NCI-H128 (cell line): ENCODE measurements around the gene MED25.

ENCODE experiments used
- DNase-seq: peaks from one replicate; lab custom pipeline; 2025; ENCODE audit not compliant: unreplicated experiment; lab: John Stamatoyannopoulos, UW

MED25 gene

GRCh38 chr19:49855676-49856573, 37.8 kb downstream of the MED25 start:
- DNase-seq = no peak

DNA sequence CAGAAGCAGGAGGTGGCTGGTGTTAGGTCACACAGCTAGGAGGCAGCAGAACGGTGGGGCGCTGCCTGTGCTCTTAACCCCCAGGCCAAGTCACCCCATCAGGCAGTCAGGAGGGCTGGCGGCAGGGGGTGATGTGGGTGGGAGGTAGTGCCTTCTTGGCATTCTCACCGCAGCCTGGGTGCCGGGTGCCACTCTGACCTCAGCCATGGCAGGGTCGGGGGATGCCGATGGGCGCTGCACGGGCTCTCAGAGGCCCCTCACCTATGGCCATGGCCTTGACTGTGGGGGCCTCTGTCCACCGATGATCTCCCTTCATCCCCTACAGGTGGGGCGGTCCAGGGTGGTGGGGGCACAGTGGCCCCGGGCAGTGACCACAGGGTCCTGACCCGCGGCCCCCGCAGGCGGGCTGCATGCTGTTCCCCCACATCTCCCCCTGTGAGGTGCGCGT, 38.5 kb downstream of the MED25 start:
- DNase-seq = no peak

- DNase-seq = no peak
These were observed 39.2 kb downstream of the MED25 start for GRCh38 chr19:49857061-49857837.

GRCh38 chr19:49857838-49858087, 39.7 kb downstream of the MED25 start:
- no peak for DNase-seq

- no peak for DNase-seq
These were observed 40.2 kb downstream of the MED25 start for GRCh38 chr19:49858088-49858985.

- no peak for DNase-seq
These were observed 41.7 kb downstream of the MED25 start for GRCh38 chr19:49859682-49860335.

- DNase-seq = no peak
These were observed 42.4 kb downstream of the MED25 start for GRCh38 chr19:49860336-49861102.

DNA sequence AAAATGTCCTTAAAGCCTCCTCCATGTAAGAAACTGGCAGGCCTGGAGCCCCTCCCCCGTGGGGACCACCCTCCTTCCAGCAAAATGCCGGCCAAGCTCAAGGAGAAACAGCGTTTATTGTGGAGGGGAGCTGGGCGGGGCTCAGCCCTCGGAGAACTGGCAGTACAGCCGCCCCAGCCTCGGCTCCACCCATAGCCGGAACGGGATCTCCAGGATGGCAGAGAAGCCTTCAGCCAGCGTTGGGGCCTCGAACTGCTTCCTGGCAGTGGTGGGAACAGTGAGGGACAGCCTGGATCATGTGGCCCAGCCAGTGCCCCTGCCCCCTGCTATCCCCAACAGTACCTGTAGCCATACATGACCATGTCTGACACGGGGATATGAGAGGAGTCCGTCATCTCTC, 43.0 kb downstream of the MED25 start:
- no peak for DNase-seq

DNA sequence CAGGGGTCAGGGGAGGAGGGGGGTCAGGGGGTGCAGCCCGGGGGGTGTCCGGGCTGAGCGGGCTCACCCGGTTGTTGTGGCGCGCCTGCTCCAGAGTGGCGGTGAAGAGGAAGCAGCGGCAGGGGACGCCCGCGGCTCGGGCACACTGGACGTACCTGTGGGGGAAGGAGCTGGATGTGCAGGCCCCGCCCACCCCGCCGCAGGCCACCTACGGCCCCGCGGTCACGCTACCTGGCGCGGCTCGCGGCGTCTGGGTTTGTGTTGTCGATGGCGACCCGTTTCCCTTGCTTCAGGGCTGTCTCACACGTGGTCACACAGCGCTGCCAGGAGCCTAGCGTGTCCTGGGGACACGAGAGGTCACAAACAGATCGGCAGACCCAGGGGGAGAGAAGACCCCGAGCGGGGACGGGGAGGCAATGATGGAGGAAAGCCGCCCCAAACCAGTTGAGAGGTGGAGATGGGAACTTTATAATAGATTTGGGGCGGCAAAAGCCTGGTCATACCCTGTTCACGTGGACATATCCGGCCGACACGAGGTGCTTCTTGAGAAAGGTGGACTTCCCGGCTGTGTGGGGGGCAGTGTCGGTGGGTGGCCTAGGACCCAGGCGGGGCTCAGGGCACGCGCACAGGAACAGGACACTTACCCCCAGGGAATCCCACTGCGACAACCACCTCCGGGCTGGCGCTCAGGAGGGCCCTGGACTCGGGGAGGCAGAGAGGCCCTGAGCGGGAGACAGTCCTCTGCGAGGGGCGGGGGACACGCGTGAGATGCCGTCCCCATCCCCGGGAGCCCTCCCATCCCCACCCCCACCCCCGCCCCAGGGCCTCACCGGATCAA, 43.7 kb downstream of the MED25 start:
- DNase-seq = no peak

GRCh38 chr19:49862391-49863253, 44.5 kb downstream of the MED25 start:
- no peak for DNase-seq

- no peak for DNase-seq
These were observed 45.3 kb downstream of the MED25 start for GRCh38 chr19:49863254-49863934.

GRCh38 chr19:49863935-49864320, 45.8 kb downstream of the MED25 start:
- no peak for DNase-seq

DNA sequence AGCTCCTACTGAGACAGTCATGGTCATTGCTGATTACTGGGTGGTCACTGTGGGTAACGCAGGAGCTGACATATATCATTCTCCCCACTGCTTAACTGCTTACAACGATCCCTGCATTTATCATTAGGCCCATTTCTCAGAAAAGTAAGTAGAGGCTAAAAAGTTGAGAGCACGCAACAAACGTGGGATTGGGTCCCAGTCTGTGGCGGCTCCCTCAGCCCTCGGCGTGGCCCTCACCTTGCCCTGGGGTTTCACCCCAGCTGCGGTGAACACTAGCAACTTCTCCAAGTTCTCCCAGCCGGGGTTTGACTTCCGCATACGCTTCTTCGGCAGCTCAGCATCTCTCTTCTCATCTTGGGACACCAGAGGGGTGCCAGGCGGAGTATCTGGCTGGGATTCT, 46.8 kb downstream of the MED25 start:
- DNase-seq = no peak

DNA sequence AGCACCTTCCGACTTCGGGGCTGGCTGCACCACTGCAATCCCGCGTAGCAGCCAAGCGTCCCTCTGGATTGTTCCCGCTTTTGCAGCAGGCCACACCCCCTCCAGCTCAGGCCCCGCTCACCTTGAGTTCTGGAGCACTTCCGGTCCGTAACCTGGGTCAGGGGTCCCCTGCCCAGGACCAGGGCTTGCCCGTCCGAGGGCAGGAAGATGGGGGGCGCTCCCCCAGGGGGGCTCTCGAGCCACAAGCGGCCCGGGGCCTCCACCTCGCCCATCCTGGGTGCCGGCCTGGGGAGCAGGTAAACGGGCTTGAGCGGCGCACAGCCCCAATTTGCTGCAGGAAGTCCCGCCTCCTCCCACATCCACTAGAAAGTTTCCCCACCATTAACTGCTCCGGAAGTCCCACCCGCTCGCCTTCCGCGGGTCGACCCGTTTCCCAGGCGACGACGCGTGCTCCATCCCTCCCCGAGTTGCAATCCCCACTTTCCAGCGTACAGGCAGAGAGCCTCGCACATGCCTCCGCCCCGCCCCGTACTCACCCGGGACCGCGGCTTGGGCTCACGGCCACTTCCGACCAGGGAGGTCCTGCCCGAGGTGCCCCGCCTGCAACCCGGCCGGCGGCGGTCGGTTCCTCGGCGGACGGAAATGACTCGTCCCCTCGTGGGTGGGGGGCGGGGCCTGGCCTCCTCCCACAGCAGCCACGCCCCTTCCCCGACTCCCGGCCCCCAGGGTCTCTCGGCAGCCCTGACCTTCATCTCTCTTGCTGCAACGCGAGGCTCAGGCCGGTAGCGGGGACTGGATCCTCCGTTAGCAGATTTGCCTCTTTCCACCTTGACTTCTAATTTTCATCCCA, 49.1 kb downstream of the MED25 start, which contains the start of gene PNKP:
Gene PNKP, minus strand, starts transcription at position 644 of the 850 bp plus-strand sequence. Its CDS starts 372 bp downstream, at position 272.
- DNase-seq = peak; percentile 88

GRCh38 chr19:49869009-49869483, 51.0 kb downstream of the MED25 start:
- DNase-seq = no peak

DNA sequence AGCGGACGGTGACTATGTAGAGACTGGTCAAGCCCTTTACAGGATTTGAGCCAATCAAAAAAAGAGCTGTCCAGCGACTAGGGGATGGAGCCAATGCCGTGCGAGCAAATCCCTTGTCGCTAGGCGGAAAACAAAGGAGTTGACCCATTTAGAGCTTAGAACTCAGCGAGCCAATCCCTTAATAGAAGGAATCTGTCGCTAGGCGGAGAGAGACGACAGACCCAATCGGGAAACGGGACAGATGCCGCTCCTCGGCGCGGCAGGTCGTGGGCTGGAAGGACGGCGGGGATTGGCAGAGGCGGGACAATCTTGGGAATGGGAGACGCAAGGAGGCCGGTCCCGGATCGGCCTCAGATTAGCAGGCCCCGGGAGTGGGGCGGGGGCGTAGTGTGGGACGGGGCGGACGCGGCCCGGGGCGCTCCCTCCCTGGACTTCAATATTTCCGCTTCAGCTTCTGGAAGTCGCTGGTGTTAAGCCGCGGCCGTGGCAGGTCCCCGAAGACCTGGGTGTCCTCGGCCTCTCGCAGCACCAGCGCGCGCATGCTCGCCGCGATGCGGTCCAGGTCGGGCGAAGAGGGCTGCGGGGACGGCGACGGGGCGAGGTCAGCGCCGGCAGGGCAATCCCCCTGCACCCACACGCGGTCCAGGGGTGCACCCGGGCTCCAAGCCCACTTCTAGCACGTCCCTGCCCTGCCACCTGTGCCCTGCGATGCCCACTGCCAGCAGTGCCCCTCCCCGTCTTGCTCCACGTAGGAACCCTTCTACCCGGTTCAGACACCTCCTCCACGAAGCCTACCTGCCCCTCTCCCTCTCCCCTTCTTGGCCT, 51.6 kb downstream of the MED25 start:
- DNase-seq = peak; percentile 99
